ENCODE data around the gene MTX3. TPM values are rescaled to one million over a fixed set of nuclear protein-coding genes. Genes with fewer than 3 reads are reported as not detected.

The MTX3 gene
- polyA plus RNA-seq, 1 experiment, result 15.2 TPM

DNA sequence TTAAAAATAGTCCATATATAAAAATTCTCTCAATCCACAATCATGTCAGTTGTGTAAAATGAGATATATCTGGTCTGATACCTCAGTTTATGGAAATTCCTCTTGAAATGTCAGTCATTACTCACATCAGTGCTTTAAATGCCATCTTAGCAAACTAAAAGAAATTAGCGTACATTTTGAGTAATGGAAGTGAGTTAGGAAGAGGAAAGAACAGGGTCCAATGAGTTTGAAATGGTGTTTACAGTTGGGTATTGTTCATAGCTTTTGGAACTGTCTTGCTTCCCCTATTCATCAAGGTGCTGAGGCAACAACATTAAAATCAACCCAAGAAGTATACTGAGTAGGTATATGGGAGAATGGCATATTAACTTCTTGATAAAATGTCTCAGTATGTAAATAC lies 8.7 kb upstream of the MTX3 start:
- ChIA-PET POLR2A (no interaction called here), CTCF (interaction anchor here (0.6 to 1.4 kb wide), 2 partner anchors 75 to 84 kb away, joined by 3 to 4 read pairs; no protein-coding TSS in a partner anchor)
- Histone ChIP-seq H3K9me3 (ENCODE audit: control insufficient read depth, insufficient read depth, low read length) (no peaks in the 10 kb centered on the region), H3K27ac (ENCODE audit: low read depth, low read length) (no peak overlapping the region), H3K27me3 (ENCODE audit: control insufficient read depth, insufficient read depth, low read length) (no peaks in the 10 kb centered on the region), H3K4me3 (ENCODE audit: low read depth, low read length) (no peak overlapping the region)
- no peak for DNase-seq (ENCODE audit: low read depth, low spot score)
- TF ChIP-seq, protein P1, sequence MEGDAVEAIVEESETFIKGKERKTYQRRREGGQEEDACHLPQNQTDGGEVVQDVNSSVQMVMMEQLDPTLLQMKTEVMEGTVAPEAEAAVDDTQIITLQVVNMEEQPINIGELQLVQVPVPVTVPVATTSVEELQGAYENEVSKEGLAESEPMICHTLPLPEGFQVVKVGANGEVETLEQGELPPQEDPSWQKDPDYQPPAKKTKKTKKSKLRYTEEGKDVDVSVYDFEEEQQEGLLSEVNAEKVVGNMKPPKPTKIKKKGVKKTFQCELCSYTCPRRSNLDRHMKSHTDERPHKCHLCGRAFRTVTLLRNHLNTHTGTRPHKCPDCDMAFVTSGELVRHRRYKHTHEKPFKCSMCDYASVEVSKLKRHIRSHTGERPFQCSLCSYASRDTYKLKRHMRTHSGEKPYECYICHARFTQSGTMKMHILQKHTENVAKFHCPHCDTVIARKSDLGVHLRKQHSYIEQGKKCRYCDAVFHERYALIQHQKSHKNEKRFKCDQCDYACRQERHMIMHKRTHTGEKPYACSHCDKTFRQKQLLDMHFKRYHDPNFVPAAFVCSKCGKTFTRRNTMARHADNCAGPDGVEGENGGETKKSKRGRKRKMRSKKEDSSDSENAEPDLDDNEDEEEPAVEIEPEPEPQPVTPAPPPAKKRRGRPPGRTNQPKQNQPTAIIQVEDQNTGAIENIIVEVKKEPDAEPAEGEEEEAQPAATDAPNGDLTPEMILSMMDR (IDR thresholded peaks at IDR 0.05; ENCODE audit: low read depth, low read length), result no peak

DNA sequence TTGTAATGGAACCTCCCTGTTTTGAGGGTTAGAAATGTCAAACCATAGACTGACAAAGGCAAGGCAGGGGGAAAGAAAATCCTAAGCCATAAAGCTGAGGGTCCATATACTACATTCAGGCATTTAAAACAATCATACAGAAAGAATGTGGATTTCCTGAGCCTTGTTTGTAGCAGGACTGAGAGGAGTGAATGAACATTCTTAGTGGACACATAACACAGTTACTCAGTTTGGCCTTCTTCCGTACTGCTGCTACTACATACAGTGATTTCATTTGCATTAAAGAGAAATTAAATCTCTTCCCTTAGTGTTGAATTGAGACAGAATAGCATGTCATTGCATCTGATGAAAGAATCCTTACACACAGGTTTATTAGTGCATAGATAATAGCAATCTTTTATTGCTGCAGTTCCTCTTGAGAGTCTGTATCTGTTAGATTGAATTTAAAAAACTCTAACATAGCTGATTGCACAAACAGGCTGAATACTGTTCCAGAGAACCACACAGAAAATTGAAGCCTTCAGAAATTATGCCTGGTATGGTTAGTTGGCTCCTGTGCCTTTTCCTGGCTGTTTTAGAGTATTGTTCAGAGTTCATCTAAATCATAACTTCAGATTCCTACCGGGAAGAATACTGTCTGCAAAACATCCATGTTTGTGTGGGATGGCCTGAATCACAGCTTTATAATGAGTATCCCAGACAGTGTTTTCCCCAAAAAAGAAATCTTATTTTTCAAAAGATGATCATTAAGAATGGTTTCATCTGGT lies 2.0 kb upstream of the MTX3 start:
- TF ChIP-seq, protein P1 (IDR thresholded peaks at IDR 0.05; ENCODE audit: low read depth, low read length), result no peak
- no peak for DNase-seq (ENCODE audit: low read depth, low spot score)
- CTCF ChIA-PET, result no interaction called here
- H3K9me3 ChIP-seq (ENCODE audit: control insufficient read depth, insufficient read depth, low read length), result no peaks in the 10 kb centered on the region
- no peak overlapping the region for H3K4me3 ChIP-seq (ENCODE audit: low read depth, low read length)
- H3K27me3 ChIP-seq (ENCODE audit: control insufficient read depth, insufficient read depth, low read length), result no peaks in the 10 kb centered on the region
- POLR2A ChIA-PET, result no interaction called here
- H3K27ac ChIP-seq (ENCODE audit: low read depth, low read length), result no peak overlapping the region

DNA sequence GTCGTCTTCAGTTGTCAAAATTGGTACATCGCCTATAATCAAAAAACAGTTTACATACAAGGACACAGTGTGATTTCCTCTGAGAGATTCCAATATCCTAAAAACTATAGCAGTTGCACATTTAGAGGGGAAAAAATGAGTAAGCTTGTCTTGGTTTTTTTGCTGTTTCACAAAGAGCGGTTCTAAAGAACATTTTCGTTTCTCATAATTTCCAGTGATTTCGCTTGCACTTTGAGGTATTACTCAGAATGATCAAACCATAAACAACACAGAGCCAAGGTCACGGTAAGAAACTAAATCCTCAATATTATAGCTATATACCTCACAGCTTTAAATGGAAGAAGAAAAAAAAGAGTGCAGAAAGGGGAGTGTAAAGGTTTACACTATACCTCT lies 861 bp downstream of the MTX3 start:
- no peak for DNase-seq (ENCODE audit: low read depth, low spot score)
- Histone ChIP-seq H3K27ac (ENCODE audit: low read depth, low read length) (no peak overlapping the region), H3K27me3 (ENCODE audit: control insufficient read depth, insufficient read depth, low read length) (no peaks in the 10 kb centered on the region), H3K9me3 (ENCODE audit: control insufficient read depth, insufficient read depth, low read length) (no peaks in the 10 kb centered on the region), H3K4me3 (ENCODE audit: low read depth, low read length) (peak overlapping the region; percentile 84)
- POLR2A ChIA-PET, result interaction anchor here (1.0 kb wide), 1 partner anchor 36 kb away, joined by 3 read pairs; no protein-coding TSS in a partner anchor
- CTCF ChIA-PET, result interaction anchor here (0.9 to 2.5 kb wide), 3 partner anchors 13 to 93 kb away, joined by 3 to 7 read pairs (median 4); no protein-coding TSS in a partner anchor
- TF ChIP-seq, protein P1 (IDR thresholded peaks at IDR 0.05; ENCODE audit: low read depth, low read length), result no peak

DNA sequence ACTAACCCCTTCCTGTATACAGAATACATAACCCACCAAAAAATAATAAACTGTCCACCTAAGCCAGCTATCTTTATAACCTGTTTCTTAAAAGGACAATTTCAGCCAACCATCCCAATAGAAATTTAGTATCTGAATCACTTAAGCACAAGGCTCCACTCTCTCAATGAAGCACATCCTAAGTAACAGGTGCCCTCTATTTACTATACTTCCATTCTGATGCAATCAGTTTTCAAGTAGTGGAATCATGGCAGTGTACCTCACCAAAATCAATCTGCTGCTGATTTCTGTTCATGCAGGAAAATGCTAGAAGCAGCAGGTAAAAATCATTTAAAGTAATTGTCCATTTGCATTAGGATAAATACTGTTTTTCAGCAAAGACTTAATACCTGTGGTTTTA lies 4.8 kb downstream of the MTX3 start:
- ChIA-PET POLR2A (interaction anchor here (0.6 kb wide), 1 partner anchor 876 kb away, joined by 4 read pairs; no protein-coding TSS in a partner anchor), CTCF (no interaction called here)
- TF ChIP-seq, protein P1 (IDR thresholded peaks at IDR 0.05; ENCODE audit: low read depth, low read length), result no peak

DNA sequence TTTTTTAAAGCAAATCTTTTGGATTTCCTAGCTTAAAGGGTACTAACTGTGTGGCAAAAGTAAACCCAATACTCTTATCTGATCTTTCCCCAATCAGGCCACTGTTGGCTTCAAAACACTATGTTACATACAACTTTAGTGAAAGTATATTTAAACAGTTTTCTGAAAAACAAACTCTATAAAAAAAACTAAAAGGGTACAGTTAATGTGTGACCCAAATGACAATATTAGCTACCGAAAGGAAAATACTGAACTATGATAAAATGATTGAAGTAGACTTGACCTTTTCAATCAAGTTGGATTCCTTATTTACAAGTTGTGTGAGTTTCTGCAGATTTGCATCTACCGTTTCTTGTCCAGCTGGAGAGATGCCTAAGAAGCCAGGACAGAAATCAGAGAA lies 5.8 kb downstream of the MTX3 start:
- ChIA-PET POLR2A (no interaction called here), CTCF (interaction anchor here (0.6 to 1.2 kb wide), 3 partner anchors 10 to 961 kb away, joined by 3 to 9 read pairs (median 3); no protein-coding TSS in a partner anchor)
- H3K9me3 ChIP-seq (ENCODE audit: control insufficient read depth, insufficient read depth, low read length), result no peaks in the 10 kb centered on the region
- no peaks in the 10 kb centered on the region for H3K27me3 ChIP-seq (ENCODE audit: control insufficient read depth, insufficient read depth, low read length)
- TF ChIP-seq, protein P1 (IDR thresholded peaks at IDR 0.05; ENCODE audit: low read depth, low read length), result no peak
- H3K27ac ChIP-seq (ENCODE audit: low read depth, low read length), result no peak overlapping the region
- H3K4me3 ChIP-seq (ENCODE audit: low read depth, low read length), result no peak overlapping the region
- DNase-seq (ENCODE audit: low read depth, low spot score), result no peak

More for the DNA sequence above, 4.8 kb downstream of the MTX3 start:
- H3K27me3 ChIP-seq (ENCODE audit: control insufficient read depth, insufficient read depth, low read length), result no peaks in the 10 kb centered on the region
- no peak overlapping the region for H3K4me3 ChIP-seq (ENCODE audit: low read depth, low read length)
- H3K27ac ChIP-seq (ENCODE audit: low read depth, low read length), result no peak overlapping the region
- no peak for DNase-seq (ENCODE audit: low read depth, low spot score)
- H3K9me3 ChIP-seq (ENCODE audit: control insufficient read depth, insufficient read depth, low read length), result no peaks in the 10 kb centered on the region
